Measurements from ENCODE around the gene CLDN15.
A peak's percentile ranks its signal among the peaks of the same experiment; 100 is the strongest.

Gene CLDN15

GRCh38 chr7:101244375-101245146, 7.0 kb upstream of the CLDN15 start, which contains the start of gene FIS1:
Gene FIS1, minus strand, starts transcription at chr7:101245081. Its CDS starts 77 bp downstream, at chr7:101245004.
- DNase-seq (ENCODE audit: low read depth) = peak; percentile 89

GRCh38 chr7:101243646-101244374, 6.2 kb upstream of the CLDN15 start:
- DNase-seq (ENCODE audit: low read depth) = no peak

GRCh38 chr7:101241443-101242349, 4.1 kb upstream of the CLDN15 start:
- DNase-seq (ENCODE audit: low read depth) = no peak

GRCh38 chr7:101241015-101241363, 3.4 kb upstream of the CLDN15 start:
- DNase-seq (ENCODE audit: low read depth) = no peak

GRCh38 chr7:101240226-101241014, 2.8 kb upstream of the CLDN15 start:
- DNase-seq (ENCODE audit: low read depth) = no peak

GRCh38 chr7:101239951-101240220, 2.3 kb upstream of the CLDN15 start:
- no peak for DNase-seq (ENCODE audit: low read depth)

- DNase-seq (ENCODE audit: low read depth) = no peak
Measured at GRCh38 chr7:101239191-101239950, 1.8 kb upstream of the CLDN15 start.

GRCh38 chr7:101238226-101239182, 902 bp upstream of the CLDN15 start:
- DNase-seq (ENCODE audit: low read depth) = no peak

GRCh38 chr7:101236292-101236835, 1.2 kb downstream of the CLDN15 start:
- no peak for DNase-seq (ENCODE audit: low read depth)

- DNase-seq (ENCODE audit: low read depth) = no peak
Measured at GRCh38 chr7:101235522-101235921, 2.1 kb downstream of the CLDN15 start.

GRCh38 chr7:101235050-101235449, 2.6 kb downstream of the CLDN15 start:
- DNase-seq (ENCODE audit: low read depth) = no peak

GRCh38 chr7:101234636-101235035, 3.0 kb downstream of the CLDN15 start:
- no peak for DNase-seq (ENCODE audit: low read depth)

- DNase-seq (ENCODE audit: low read depth) = no peak
Measured at GRCh38 chr7:101233907-101234547, 3.6 kb downstream of the CLDN15 start.

- DNase-seq (ENCODE audit: low read depth) = no peak
Measured at GRCh38 chr7:101232141-101232850, 5.3 kb downstream of the CLDN15 start.

- DNase-seq (ENCODE audit: low read depth) = no peak
Measured at GRCh38 chr7:101231644-101232043, 6.0 kb downstream of the CLDN15 start.

GRCh38 chr7:101226721-101227120, 10.9 kb downstream of the CLDN15 start:
- DNase-seq (ENCODE audit: low read depth) = no peak

GRCh38 chr7:101225650-101226049, 12.0 kb downstream of the CLDN15 start:
- DNase-seq (ENCODE audit: low read depth) = no peak

- DNase-seq (ENCODE audit: low read depth) = no peak
Measured at GRCh38 chr7:101223528-101223927, 14.1 kb downstream of the CLDN15 start.
